ENCODE data around the gene SSH2. TPM values are rescaled to one million over a fixed set of nuclear protein-coding genes. Genes with fewer than 3 reads are reported as not detected.
"Not testable (repeated sequence)": the region's sequence is repeated elsewhere in the genome, so short reads cannot be mapped to it uniquely, and the experiment has no call there.

Gene SSH2
- total RNA-seq, 1 donor from 2014 or later = 17.3 TPM

- no peak for ATAC-seq
Observed at GRCh38 chr17:29655323-29655722, 274.7 kb downstream of the SSH2 start.

- ATAC-seq = no peak
Observed at GRCh38 chr17:29653995-29654714, 275.9 kb downstream of the SSH2 start.

DNA sequence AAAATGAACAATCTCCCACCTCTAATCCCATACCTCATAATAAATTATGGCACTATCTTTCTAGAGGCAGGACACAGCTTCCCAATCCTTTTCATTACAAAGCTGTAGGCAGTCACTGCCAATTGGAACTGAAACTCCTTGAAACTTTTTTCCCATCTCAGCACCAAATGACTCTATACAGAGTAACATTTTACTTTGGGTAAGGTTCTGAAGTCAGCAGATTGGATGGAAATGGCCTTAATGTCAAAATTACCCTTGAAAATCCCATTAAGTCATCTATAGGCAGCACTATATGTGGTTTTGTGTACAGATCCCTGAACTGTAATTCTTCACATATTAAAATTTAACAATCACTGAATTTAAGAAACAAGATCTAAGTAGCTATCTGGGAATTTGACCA is 277.1 kb downstream of the SSH2 start:
- ATAC-seq = no peak

DNA sequence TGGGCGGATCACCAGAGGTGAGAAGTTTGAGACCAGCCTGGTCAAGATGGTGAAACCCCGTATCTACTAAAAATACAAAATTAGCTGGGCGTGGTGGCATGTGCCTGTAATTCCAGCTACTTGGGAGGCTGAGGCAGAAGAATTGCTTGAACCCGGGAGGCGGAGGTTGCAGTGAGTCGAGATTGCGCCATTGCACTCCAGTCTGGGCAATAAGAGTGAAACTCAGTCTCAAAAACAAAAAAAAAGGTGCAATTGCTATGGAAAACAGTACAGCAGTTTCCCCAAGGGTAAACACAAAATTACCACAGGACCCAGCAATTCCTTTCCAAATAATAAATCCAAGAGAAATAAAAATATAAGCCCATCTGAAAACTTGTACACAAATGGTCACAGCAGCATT is 278.1 kb downstream of the SSH2 start:
- not testable (repeated sequence) for ATAC-seq

DNA sequence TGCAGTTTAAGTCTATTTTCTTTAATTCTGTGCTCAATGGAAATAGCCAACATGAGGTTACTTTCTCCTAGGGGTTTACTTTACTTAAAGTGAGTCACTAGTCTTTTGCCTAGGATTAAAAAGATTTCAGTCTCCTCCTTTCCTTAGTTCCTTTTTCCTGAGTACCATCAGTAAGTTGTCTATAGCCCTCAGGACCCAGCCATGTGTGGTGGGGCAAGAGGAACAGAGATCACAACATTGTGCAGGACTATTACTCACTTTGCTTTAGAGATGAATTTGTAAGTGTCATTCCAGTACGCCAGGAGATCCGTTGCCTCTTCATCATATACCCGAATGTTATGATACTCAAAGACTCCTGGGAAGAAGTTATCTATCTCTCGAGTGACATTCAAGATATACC is 279.6 kb downstream of the SSH2 start:
- no peak for ATAC-seq

DNA sequence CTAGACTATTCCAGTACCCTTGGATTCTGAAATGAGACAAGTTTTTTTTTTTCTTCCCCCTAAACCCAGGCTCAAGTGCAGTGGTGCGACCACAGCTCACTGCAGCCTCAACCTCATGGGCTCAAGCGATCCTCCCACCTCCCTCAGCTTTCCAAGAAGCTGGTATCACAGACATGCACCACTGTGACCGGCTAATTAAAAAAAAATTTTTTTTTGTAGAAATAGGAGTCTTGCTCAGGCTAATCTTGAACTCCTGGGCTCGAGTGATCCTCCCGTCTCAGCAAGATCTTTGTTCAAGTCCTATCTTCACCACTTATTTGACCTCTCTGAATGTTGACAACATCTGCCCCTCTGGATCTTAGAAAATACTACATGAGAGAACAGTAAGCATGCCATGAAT is 280.7 kb downstream of the SSH2 start:
- ATAC-seq = no peak

DNA sequence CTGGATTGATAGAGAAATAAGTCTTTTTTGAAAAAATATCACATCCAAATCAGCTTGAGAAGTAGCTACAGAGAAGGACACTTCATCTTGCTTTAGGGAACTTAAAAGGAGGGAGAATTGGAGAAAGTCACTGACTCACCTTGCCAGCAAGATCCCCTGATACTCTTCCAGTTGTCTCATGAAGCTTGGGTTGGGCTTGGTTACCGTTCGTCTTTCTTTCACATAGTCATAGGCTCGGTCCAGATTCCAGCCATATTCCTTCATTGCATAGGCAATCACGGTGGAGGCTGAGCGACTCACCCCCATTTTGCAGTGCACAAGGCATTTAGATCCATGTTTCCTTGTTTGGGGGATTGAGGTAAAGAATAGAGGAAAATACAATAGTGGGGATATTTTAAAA is 282.0 kb downstream of the SSH2 start:
- ATAC-seq = no peak

- ATAC-seq = peak; percentile 42
Observed at GRCh38 chr17:29645515-29646051, 284.4 kb downstream of the SSH2 start.

DNA sequence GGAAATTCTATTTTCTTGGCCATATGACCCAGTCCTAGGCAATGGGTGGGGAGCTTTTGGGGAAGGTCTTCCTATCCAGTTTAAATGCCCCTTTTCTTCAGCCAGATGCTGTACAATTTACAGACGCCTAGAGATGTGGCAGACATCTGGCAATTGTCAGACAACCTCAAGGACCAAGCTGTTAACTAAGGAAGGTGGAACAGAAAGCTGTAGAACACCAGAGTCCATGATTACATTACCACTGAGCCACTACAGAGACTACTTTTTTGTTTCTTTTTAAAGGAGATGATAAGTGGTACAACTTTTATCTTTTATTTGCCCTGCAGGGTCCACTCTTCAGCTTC is 286.2 kb downstream of the SSH2 start:
- ATAC-seq = no peak

DNA sequence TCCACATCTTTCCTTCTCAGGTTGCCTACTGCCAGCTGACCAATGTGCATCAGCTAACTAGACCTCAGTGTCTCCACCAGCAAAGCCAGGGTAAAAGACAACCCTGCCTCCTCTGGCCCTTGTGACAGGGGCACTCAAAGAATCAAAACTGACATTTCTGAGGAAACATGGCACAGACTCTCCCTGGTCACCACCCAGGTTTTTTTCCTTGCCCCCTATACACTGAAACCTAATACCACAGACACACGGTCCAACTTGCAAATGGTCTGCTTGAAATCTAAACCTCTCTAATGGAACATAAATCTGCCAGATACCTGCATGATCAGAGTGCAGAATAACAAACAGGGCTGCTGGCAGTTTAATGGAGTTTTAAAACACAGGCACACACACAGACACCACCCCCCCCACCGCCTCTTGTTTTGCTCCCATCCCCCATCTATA is 287.8 kb downstream of the SSH2 start:
- no peak for ATAC-seq

DNA sequence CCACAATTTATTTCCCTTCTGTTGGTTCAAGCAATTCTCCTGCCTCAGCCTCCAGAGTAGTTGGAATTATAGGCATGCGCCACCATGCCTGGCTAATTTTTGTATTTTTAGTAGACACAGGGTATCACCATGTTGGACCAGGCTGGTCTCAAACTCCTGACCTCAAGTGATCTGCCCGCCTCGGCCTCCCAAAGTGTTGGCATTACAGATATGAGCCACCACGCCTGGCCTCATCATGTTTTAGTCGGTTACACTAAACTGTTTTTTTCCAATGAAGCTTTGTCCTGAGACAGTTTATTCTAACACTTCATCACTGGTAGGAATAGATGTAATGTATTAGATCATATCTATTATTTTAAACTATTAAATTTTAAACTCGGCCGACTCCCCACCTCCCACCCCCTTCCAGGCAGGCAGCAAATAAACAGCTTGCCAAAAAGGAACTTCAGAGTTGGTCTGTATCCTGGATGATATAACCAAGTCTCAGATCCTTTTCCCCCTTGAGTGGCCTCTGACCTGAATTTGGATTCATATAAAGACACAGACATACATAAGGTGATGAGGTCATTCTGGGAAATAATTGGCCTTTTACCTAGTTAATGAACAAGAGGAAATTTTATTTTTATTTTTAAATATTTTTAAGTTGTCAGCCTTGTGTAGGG is 288.9 kb downstream of the SSH2 start:
- no peak for ATAC-seq

DNA sequence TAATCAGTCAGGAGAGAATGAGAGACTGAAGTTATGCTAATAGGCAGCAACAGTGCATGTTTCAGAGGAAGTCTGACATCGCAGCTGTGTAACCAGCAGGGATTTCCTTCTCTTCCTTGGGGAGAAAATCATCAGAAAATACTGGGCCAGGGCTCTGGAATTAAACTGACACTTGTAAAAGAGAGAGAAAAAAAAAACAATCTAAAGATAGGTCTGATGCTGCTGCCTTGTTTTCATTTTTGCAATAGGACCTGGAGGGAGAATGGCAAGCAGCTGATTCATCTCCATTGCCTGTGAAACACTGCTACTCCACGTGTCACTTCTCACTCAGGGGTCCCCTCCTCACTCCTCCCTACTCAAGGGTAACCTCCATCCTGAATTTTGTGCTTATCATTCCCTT is 289.6 kb downstream of the SSH2 start:
- ATAC-seq = no peak

GRCh38 chr17:29633886-29634285 is 296.1 kb downstream of the SSH2 start:
- ATAC-seq = no peak

- no peak for ATAC-seq
Observed at GRCh38 chr17:29630630-29631193, 299.3 kb downstream of the SSH2 start.

GRCh38 chr17:29629839-29630238 is 300.2 kb downstream of the SSH2 start:
- ATAC-seq = no peak

GRCh38 chr17:29628644-29629043 is 301.4 kb downstream of the SSH2 start:
- ATAC-seq = no peak

- no peak for ATAC-seq
Observed at GRCh38 chr17:29627951-29628350, 302.1 kb downstream of the SSH2 start.

GRCh38 chr17:29625037-29625750 is 304.8 kb downstream of the SSH2 start:
- ATAC-seq = no peak

DNA sequence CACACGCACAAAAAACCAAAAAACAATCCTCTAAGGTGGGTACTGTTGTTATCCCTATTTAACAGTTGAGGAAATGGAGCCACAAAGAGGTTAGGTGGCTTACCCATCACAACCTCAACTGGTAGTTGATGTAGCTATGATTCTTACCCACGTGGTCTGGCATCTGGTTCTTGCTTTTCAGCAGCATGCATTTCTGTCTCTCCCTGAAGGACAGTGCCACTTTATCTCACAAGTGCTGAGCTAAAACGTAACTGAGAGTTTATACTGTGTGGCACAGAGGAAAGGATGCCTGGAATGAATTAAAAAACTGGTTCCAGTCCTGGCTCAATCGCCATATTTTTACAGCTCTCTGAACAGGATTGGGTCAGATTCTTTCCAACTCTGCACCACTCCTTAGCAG is 305.4 kb downstream of the SSH2 start:
- ATAC-seq = no peak

DNA sequence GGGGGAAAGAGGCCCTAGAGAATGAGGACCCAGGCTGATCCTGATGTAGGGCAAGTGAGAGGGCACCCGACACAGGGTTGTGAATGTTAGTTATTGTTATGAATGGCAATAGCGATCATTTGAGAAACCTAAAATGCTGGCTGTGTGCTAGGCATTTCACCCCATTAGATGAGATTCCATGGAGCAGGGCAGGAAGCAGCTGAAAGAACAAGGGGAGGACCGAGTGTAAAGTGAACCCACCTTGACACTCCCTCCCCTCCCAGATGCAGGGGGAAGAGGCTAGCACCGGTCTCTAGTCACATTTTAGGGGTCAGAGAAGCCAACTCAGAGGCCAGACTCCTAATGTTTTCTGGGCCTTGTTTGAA is 306.8 kb downstream of the SSH2 start:
- ATAC-seq = no peak

DNA sequence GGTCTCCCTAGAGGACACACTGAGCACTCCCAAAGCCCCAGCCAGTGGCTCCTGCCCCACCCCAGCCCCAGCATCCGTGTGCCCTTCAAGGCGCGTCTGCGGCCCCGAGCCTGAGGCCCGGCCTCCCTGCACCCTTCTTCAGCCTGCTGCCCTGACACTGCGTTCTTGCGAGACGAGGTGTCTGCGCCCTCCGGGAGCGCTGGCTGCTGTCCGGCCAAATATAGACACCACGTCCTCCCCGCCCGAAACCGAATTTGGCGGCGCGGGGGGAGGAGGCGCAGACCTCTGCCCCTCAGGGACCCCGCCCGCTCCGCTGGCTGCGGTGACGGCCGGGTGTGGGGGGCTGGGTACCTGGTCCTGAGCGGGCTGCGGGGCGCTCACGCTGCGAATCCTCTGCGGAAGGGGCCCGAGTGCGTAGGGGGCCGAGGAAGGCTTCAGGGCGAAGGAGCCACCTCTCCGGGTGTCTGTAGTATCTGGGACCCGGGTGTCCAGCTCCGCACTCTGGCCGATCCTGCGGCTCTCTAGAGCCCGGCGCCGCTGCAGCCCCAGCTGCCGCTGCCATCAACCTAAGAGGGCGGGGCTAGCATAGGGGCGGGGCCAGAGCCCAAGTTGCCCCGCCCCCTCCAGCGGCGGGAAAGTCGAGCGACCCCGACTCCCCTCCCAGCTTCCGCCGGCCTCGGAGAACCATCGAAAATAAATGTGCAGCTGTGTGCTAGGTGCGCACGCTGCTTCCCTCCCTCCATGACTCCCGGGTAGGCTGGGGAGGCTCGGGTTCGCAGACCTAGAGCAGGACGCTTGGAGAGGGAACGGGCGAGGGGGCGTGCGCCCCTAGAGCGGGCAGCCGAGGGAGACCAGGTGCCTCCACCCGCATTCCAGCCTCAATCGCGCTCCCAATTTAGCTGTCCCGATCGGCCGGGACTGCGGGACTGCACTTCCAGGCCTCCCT is 307.4 kb downstream of the SSH2 start, which contains the start of gene CORO6:
Gene CORO6, minus strand, starts transcription at position 576 of the 946 bp plus-strand sequence. CDS start 1,491 bp downstream, outside the sequence.
- peak; percentile 22 for ATAC-seq

DNA sequence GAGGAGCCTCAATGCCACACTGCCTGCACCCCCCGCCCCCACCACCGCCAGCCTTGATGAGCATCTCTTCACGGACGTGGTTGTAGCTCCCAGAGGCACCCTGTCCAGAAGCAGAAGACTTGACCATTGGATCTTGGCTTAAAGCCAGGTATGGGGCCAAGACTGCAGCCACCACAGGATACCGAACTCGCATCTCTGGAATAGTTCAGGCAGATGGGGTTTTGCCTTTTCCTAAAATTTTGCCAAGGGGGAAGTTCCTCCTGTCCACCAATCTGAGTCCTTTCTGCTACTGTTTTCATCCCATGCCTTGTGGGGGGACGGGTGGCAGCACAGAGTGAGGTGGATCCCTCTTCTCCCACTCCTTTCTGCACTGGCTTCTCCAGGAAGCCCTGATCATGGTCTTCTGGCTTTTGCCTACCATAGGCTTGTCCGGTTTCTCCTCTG is 308.3 kb downstream of the SSH2 start:
- no peak for ATAC-seq
